Measurements from ENCODE around the gene WDR90. TPM values are rescaled to one million over a fixed set of nuclear protein-coding genes. Genes with fewer than 3 reads are reported as not detected.

The WDR90 gene
- total RNA-seq, 1 donor from 2014 or later = 25.2 TPM

DNA sequence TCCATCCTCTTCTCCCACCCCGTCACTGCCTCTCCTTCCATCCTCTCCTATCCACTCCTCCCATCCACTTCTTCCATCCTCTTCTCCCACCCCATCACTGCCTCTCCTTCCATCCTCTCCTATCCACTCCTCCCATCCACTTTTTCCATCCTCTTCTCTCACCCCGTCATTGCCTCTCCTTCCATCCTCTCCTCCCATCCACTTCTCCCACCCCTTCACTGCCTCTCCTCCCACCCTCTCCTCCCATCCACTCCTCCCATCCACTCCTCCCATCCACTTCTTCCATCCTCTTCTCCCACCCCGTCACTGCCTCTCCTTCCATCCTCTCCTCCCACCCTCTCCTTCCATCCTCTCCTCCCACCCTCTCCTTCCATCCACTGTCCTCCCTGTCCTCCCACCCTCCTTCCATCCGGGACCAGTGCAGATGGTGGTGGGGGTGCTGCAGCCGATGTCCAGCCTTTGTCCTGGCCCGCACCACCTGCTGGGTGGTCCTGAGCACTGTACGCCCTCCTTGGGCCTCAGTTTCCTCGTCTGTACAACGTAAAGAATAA is 17.3 kb upstream of the WDR90 start:
- H3K36me3 Mint-ChIP-seq (ENCODE audit: low read depth, unreplicated experiment) = no peaks in the 10 kb centered on the region
- H3K4me3 Mint-ChIP-seq (ENCODE audit: unreplicated experiment) = no peak overlapping the region
- H3K4me1 Mint-ChIP-seq (ENCODE audit: unreplicated experiment) = peaks cover 3% of the 10 kb centered on the region
- H3K9me3 Mint-ChIP-seq (ENCODE audit: unreplicated experiment) = no peaks in the 10 kb centered on the region
- TF ChIP-seq, protein P1, sequence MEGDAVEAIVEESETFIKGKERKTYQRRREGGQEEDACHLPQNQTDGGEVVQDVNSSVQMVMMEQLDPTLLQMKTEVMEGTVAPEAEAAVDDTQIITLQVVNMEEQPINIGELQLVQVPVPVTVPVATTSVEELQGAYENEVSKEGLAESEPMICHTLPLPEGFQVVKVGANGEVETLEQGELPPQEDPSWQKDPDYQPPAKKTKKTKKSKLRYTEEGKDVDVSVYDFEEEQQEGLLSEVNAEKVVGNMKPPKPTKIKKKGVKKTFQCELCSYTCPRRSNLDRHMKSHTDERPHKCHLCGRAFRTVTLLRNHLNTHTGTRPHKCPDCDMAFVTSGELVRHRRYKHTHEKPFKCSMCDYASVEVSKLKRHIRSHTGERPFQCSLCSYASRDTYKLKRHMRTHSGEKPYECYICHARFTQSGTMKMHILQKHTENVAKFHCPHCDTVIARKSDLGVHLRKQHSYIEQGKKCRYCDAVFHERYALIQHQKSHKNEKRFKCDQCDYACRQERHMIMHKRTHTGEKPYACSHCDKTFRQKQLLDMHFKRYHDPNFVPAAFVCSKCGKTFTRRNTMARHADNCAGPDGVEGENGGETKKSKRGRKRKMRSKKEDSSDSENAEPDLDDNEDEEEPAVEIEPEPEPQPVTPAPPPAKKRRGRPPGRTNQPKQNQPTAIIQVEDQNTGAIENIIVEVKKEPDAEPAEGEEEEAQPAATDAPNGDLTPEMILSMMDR (IDR thresholded peaks at IDR 0.05; ENCODE audit: unreplicated experiment) = no peak
- peaks cover 8% of the 10 kb centered on the region for H3K27me3 Mint-ChIP-seq (ENCODE audit: unreplicated experiment)
- no peak for DNase-seq (ENCODE audit: low spot score)
- no peak overlapping the region for H3K27ac Mint-ChIP-seq (ENCODE audit: unreplicated experiment)

DNA sequence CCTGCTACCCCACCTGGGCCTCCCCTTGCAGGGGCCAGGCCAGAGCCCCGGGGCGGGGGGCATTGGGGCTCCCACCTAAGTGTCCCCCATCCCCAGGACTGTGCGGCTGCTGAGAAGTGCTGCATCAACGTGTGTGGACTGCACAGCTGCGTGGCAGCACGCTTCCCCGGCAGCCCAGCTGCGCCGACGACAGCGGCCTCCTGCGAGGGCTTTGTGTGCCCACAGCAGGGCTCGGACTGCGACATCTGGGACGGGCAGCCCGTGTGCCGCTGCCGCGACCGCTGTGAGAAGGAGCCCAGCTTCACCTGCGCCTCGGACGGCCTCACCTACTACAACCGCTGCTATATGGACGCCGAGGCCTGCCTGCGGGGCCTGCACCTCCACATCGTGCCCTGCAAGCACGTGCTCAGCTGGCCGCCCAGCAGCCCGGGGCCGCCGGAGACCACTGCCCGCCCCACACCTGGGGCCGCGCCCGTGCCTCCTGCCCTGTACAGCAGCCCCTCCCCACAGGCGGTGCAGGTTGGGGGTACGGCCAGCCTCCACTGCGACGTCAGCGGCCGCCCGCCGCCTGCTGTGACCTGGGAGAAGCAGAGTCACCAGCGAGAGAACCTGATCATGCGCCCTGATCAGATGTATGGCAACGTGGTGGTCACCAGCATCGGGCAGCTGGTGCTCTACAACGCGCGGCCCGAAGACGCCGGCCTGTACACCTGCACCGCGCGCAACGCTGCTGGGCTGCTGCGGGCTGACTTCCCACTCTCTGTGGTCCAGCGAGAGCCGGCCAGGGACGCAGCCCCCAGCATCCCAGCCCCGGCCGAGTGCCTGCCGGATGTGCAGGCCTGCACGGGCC is 16.5 kb upstream of the WDR90 start:
- peak; percentile 6 for DNase-seq (ENCODE audit: low spot score)
- TF ChIP-seq, protein P1 (IDR thresholded peaks at IDR 0.05; ENCODE audit: unreplicated experiment) = no peak
- H3K4me3 Mint-ChIP-seq (ENCODE audit: unreplicated experiment) = no peak overlapping the region
- H3K36me3 Mint-ChIP-seq (ENCODE audit: low read depth, unreplicated experiment) = no peaks in the 10 kb centered on the region
- no peaks in the 10 kb centered on the region for H3K9me3 Mint-ChIP-seq (ENCODE audit: unreplicated experiment)
- H3K27me3 Mint-ChIP-seq (ENCODE audit: unreplicated experiment) = peaks cover 8% of the 10 kb centered on the region
- H3K4me1 Mint-ChIP-seq (ENCODE audit: unreplicated experiment) = peaks cover 3% of the 10 kb centered on the region
- H3K27ac Mint-ChIP-seq (ENCODE audit: unreplicated experiment) = no peak overlapping the region

DNA sequence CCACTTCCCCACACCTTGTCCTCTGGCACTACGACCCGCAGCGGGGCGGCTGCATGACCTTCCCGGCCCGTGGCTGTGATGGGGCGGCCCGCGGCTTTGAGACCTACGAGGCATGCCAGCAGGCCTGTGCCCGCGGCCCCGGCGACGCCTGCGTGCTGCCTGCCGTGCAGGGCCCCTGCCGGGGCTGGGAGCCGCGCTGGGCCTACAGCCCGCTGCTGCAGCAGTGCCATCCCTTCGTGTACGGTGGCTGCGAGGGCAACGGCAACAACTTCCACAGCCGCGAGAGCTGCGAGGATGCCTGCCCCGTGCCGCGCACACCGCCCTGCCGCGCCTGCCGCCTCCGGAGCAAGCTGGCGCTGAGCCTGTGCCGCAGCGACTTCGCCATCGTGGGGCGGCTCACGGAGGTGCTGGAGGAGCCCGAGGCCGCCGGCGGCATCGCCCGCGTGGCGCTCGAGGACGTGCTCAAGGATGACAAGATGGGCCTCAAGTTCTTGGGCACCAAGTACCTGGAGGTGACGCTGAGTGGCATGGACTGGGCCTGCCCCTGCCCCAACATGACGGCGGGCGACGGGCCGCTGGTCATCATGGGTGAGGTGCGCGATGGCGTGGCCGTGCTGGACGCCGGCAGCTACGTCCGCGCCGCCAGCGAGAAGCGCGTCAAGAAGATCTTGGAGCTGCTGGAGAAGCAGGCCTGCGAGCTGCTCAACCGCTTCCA is 15.7 kb upstream of the WDR90 start:
- DNase-seq (ENCODE audit: low spot score) = peak; percentile 6
- Mint-ChIP-seq H3K4me1 (ENCODE audit: unreplicated experiment) (peaks cover 3% of the 10 kb centered on the region), H3K9me3 (ENCODE audit: unreplicated experiment) (no peaks in the 10 kb centered on the region), H3K4me3 (ENCODE audit: unreplicated experiment) (no peak overlapping the region), H3K27me3 (ENCODE audit: unreplicated experiment) (peaks cover 8% of the 10 kb centered on the region), H3K27ac (ENCODE audit: unreplicated experiment) (no peak overlapping the region), H3K36me3 (ENCODE audit: low read depth, unreplicated experiment) (no peaks in the 10 kb centered on the region)
- TF ChIP-seq, protein P1 (IDR thresholded peaks at IDR 0.05; ENCODE audit: unreplicated experiment) = no peak

DNA sequence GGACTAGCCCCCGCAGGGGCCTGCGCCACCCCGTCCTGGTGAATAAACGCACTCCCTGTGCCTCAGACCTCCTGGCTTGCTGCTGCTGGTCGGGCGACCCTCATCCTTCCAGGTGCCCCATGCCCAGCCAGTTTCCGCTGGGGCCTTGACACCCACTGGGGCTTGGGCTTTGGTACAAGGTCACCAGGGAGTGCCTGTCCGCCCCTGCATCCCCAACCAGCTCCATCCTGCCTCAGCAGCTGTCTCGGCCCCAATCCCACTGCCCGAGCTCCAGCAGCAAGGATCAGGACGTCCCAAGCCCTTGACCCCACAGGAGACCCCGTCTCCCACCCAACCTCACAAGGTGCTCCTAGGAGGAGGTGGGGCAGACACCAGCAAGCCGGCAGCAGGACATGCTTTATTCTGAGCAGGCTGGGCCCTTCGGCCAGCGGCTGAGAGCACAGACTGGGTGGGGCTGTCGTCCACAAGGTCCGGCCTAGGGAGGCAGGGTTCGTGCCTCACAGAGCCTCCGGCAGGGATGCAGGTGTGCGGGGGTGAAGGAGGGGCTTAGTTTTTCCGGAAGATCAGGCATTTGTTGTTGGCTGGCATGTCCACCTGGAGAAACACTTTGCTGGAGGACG is 15.0 kb upstream of the WDR90 start:
- Mint-ChIP-seq H3K27ac (ENCODE audit: unreplicated experiment) (no peak overlapping the region), H3K4me1 (ENCODE audit: unreplicated experiment) (peaks cover 3% of the 10 kb centered on the region), H3K36me3 (ENCODE audit: low read depth, unreplicated experiment) (no peaks in the 10 kb centered on the region), H3K9me3 (ENCODE audit: unreplicated experiment) (no peaks in the 10 kb centered on the region), H3K27me3 (ENCODE audit: unreplicated experiment) (peaks cover 8% of the 10 kb centered on the region), H3K4me3 (ENCODE audit: unreplicated experiment) (no peak overlapping the region)
- DNase-seq (ENCODE audit: low spot score) = no peak
- TF ChIP-seq, protein P1 (IDR thresholded peaks at IDR 0.05; ENCODE audit: unreplicated experiment) = no peak
